Psoas muscle (tissue), 8 donors: ENCODE results near the gene SOX18. TPM values are rescaled to one million over a fixed set of nuclear protein-coding genes. Genes with fewer than 3 reads are reported as not detected.

Experiments
- ATAC-seq, 4 donors: fragments of 200-7000 bp; cut with Tn5 transposase; one replicate each; pipeline ENCODE4 v1.9.1; 2020; ENCODE audit warnings: moderate library complexity in 3 of 4, mild to moderate bottlenecking in 2 of 4
- DNase-seq, 2 donors: peaks; one replicate each; pipeline ENCODE4 v3.0.0-alpha.2; 2020
- H3K27ac ChIP-seq: fragments of 200-600 bp; one replicate; pipeline ENCODE4 v1.8.0; 2022
- H3K27me3 ChIP-seq, 3 donors: fragments of 200-600 bp in 1 of 3; one replicate each; pipeline versions ENCODE4 v1.6.1 to v1.8.0; 2013 to 2022; ENCODE audit warnings: low read length in 2 of 3, mild to moderate bottlenecking in 2 of 3, moderate library complexity in 1 of 3; ENCODE audit not compliant: insufficient read depth in 3 of 3
- H3K36me3 ChIP-seq, 2 donors: fragments of 200-600 bp in 1 of 2; one replicate each; pipeline versions ENCODE4 v1.6.1 to v1.8.0; 2013 to 2022; ENCODE audit warnings: low read depth in 1 of 2, mild to moderate bottlenecking in 1 of 2, moderate library complexity in 1 of 2; ENCODE audit not compliant: insufficient read depth in 1 of 2
- H3K4me1 ChIP-seq: fragments of 200-600 bp; one replicate; pipeline ENCODE4 v1.8.0; 2022
- H3K4me3 ChIP-seq: fragments of 200-600 bp; one replicate; pipeline ENCODE4 v1.8.0; 2022; ENCODE audit warnings: mild to moderate bottlenecking
- H3K9me3 ChIP-seq: fragments of 200-600 bp; one replicate; pipeline ENCODE4 v1.8.0; 2022
- WGBS, 3 donors: extraction: QIAGEN DNeasy Blood & Tissue Kit; methylation state at CpG; one replicate each; pipeline versions ENCODE4 v1.1.6 to v1.1.7; 2013; 5-methylcytosine and 5-hydroxymethylcytosine counted together
- intact Hi-C, 2 donors: fragments of 100-400 bp; cut with DNase I; formaldehyde crosslinking; loops; one replicate each; pipeline versions ENCODE4 v1.11.0 to v1.14.2; 2022
- polyA plus RNA-seq, 3 donors: library from polyadenylated mRNA; stranded (reverse); fragments of 200-250 nt; gene quantifications; one replicate each; pipeline ENCODE4 v1.2.3, GENCODE V29; 2013
- total RNA-seq, 4 donors: library from RNA; stranded (reverse); fragmentation: NEBNext Ultra II Directional in 2 of 4; extraction: Animal tissue kit (Norgen Biotek cat#: 25700) in 2 of 4; gene quantifications; one replicate each; pipeline versions ENCODE4 v1.2.1 to v1.2.4, GENCODE V29; 2021 to 2023
- TF ChIP-seq, protein P1 (sequence below): fragments of 200-600 bp; IDR thresholded peaks from one replicate; pipeline ENCODE4 v1.8.0; 2022; ENCODE audit warnings: antibody characterized with exemption
- donor health status: healthy with polysubstance abuse.
- donor health status: DM: no; HTN: no; CAD: no; lungs with moderate emphysema.
- donor health status: Bipolar disorder and iron deficiency.
- donor health status: healthy.
- donor health status: DM: yes; HTN: yes; CAD: no.
- donor health status: DM: no; HTN: no; CAD: no.
- donor health status: DM: no; HTN: no; CAD: no.
- donor health status: DM: yes; HTN: yes; CAD: no.

The SOX18 gene
- total and polyA plus RNA-seq, 7 donors = 4.2 to 50.8 (median 15.4) TPM

GRCh38 chr20:64076061-64076997 lies 26.9 kb upstream of the SOX18 start:
- H3K27me3 ChIP-seq = peaks cover 0 to 2% (median 0%) of the 10 kb centered on the region in 3 donors
- H3K4me1 ChIP-seq = peaks cover 10% of the 10 kb centered on the region
- H3K9me3 ChIP-seq = no peaks in the 10 kb centered on the region
- peaks cover 0 to 10% of the 10 kb centered on the region in 2 donors for H3K36me3 ChIP-seq
- H3K4me3 ChIP-seq = peak overlapping the region; percentile 76
- no peak for ATAC-seq
- intact Hi-C loops = no loop called here
- TF ChIP-seq, protein P1, sequence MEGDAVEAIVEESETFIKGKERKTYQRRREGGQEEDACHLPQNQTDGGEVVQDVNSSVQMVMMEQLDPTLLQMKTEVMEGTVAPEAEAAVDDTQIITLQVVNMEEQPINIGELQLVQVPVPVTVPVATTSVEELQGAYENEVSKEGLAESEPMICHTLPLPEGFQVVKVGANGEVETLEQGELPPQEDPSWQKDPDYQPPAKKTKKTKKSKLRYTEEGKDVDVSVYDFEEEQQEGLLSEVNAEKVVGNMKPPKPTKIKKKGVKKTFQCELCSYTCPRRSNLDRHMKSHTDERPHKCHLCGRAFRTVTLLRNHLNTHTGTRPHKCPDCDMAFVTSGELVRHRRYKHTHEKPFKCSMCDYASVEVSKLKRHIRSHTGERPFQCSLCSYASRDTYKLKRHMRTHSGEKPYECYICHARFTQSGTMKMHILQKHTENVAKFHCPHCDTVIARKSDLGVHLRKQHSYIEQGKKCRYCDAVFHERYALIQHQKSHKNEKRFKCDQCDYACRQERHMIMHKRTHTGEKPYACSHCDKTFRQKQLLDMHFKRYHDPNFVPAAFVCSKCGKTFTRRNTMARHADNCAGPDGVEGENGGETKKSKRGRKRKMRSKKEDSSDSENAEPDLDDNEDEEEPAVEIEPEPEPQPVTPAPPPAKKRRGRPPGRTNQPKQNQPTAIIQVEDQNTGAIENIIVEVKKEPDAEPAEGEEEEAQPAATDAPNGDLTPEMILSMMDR = no peak
- DNase-seq = no peak
- no peak overlapping the region for H3K27ac ChIP-seq
- WGBS, 3 donors = 91 to 95% (median 93%) methylated on average over 19 to 22 of the region's 22 CpGs

GRCh38 chr20:64075556-64075955 lies 26.1 kb upstream of the SOX18 start:
- DNase-seq (no peak), ATAC-seq (no peak)
- Histone ChIP-seq H3K36me3 (peaks cover 0 to 10% of the 10 kb centered on the region in 2 donors), H3K4me1 (peaks cover 10% of the 10 kb centered on the region), H3K9me3 (no peaks in the 10 kb centered on the region), H3K4me3 (no peak overlapping the region), H3K27ac (no peak overlapping the region), H3K27me3 (peaks cover 0 to 2% (median 0%) of the 10 kb centered on the region in 3 donors)
- intact Hi-C loops = no loop called here
- WGBS, 3 donors = 90 to 97% (median 93%) methylated on average over 12 of the region's 12 CpGs
- TF ChIP-seq, protein P1 = no peak

DNA sequence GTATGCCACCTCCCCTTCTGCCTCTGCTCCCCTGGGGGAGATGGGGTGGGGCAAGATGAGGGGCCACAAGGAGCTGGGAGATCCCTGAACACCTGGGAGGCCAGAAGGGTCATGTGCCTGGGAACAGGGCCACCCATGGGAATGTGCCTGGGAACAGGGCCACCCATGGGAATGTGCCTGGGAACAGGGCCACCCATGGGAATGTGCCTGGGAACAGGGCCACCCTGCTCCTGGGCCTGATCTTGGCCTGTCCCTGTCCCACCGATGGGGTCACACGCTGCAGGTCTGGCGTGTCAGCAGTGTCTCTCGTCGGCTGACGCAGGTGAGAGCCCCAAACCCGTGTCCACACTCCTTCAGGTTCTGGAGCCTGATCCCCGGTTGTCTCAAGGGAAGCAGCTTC lies 25.5 kb upstream of the SOX18 start:
- ATAC-seq (no peak), DNase-seq (no peak)
- Histone ChIP-seq H3K4me3 (no peak overlapping the region), H3K36me3 (peaks cover 0 to 10% of the 10 kb centered on the region in 2 donors), H3K27ac (no peak overlapping the region), H3K27me3 (peaks cover 0 to 2% (median 0%) of the 10 kb centered on the region in 3 donors), H3K4me1 (peaks cover 10% of the 10 kb centered on the region), H3K9me3 (no peaks in the 10 kb centered on the region)
- 88 to 89% (median 88%) methylated on average over 8 of the region's 8 CpGs for WGBS, 3 donors
- TF ChIP-seq, protein P1 = no peak
- intact Hi-C loops = no loop called here

GRCh38 chr20:64074184-64074789 lies 24.8 kb upstream of the SOX18 start:
- 85 to 93% (median 91%) methylated on average over 28 of the region's 28 CpGs for WGBS, 3 donors

More at GRCh38 chr20:64074184-64074789, 24.8 kb upstream of the SOX18 start:
- H3K4me3 ChIP-seq = no peak overlapping the region
- TF ChIP-seq, protein P1 = no peak
- H3K9me3 ChIP-seq = no peaks in the 10 kb centered on the region
- peaks cover 0 to 2% (median 0%) of the 10 kb centered on the region in 3 donors for H3K27me3 ChIP-seq
- peaks cover 9% of the 10 kb centered on the region for H3K4me1 ChIP-seq
- intact Hi-C loops = no loop called here
- H3K36me3 ChIP-seq = peaks cover 0 to 10% of the 10 kb centered on the region in 2 donors
- DNase-seq = no peak
- H3K27ac ChIP-seq = no peak overlapping the region
- no peak for ATAC-seq
